Endothelial cell of umbilical vein (primary cell): Measurements from ENCODE around the gene ABCA1. TPM values are rescaled to one million over a fixed set of nuclear protein-coding genes. Genes with fewer than 3 reads are reported as not detected.

Source experiments
- BruUV-seq: library from RNA; stranded (reverse); fragments of 400-500 nt; replicated peaks from 2 replicates; lab custom pipeline; 2021; lab: Mats Ljungman, UMichigan
- CTCF ChIA-PET: fragments of 300-600, 350-600 bp; sonication (Branson Sonifier 250); formaldehyde crosslinking; loops from one replicate; lab custom pipeline; 2021; ENCODE audit warnings: antibody characterized with exemption, inconsistent platforms; lab: Charles Lee
- POLR2A ChIA-PET: fragments of 300-600, 350-600 bp; sonication (Branson Sonifier 250); formaldehyde crosslinking; loops from one replicate; lab custom pipeline; 2021; ENCODE audit warnings: antibody characterized with exemption, inconsistent platforms; lab: Charles Lee
- DNase-seq: peaks from one replicate; pipeline ENCODE4 v3.0.0-alpha.2; 2011; ENCODE audit warnings: low read depth, low spot score
- FAIRE-seq: peaks from 2 replicates; lab custom pipeline; 2011; peaks lifted over from hg19 to GRCh38; lab: Jason Lieb, UNC
- H2AFZ ChIP-seq: 2 replicates; pipeline ENCODE4 v1.6.0; 2012; ENCODE audit warnings: low read depth, low read length, control low read depth, inconsistent platforms
- H3K27ac ChIP-seq: 2 replicates; pipeline ENCODE4 v1.5.1; 2011; ENCODE audit warnings: low read depth, mild to moderate bottlenecking, control low read depth, low read length, moderate library complexity; ENCODE audit not compliant: insufficient read depth
- H3K27me3 ChIP-seq, 2 experiments: 2 replicates each; pipeline versions ENCODE4 v1.6.0 to v1.6.1; 2011; ENCODE audit warnings: low read length in 2 of 2, mixed read lengths in 1 of 2; ENCODE audit not compliant: control insufficient read depth in 2 of 2, insufficient read depth in 2 of 2
- H3K36me3 ChIP-seq, 2 experiments: 2 replicates in 1 of 2; 3 replicates in 1 of 2; pipeline ENCODE4 v1.5.1; 2011; ENCODE audit warnings: low read length in 2 of 2, mild to moderate bottlenecking in 1 of 2, moderate library complexity in 1 of 2; ENCODE audit not compliant: control insufficient read depth in 2 of 2, insufficient read depth in 2 of 2; ENCODE audit errors: extremely low read depth in 1 of 2
- H3K4me1 ChIP-seq: 3 replicates; pipeline ENCODE4 v1.5.1; 2011; ENCODE audit warnings: mild to moderate bottlenecking, low read length; ENCODE audit not compliant: control insufficient read depth, insufficient read depth; ENCODE audit errors: extremely low read depth
- H3K4me2 ChIP-seq: 2 replicates; pipeline ENCODE4 v1.6.1; 2011; ENCODE audit warnings: low read length, control low read depth, mixed read lengths; ENCODE audit not compliant: insufficient read depth
- H3K4me3 ChIP-seq, 3 experiments: fragments of 200-600 bp in 1 of 3; sonication (generic), shearing (Covaris generic) in 1 of 3; replicated peaks in 1 of 3; 2 replicates each; pipeline ENCODE4 v1.5.1; 2011 to 2016; ENCODE audit warnings: control low read depth in 3 of 3, low read length in 3 of 3, mild to moderate bottlenecking in 2 of 3, inconsistent platforms in 1 of 3, low read depth in 1 of 3, moderate library complexity in 1 of 3; ENCODE audit not compliant: insufficient read depth in 1 of 3
- H3K79me2 ChIP-seq: 2 replicates; pipeline ENCODE4 v1.6.0; 2012; ENCODE audit warnings: low read length, inconsistent platforms; ENCODE audit not compliant: control insufficient read depth, insufficient read depth
- H3K9ac ChIP-seq: replicated peaks from 2 replicates; pipeline ENCODE3; 2011; ENCODE audit warnings: low read length, control low read depth; ENCODE audit not compliant: insufficient read depth; ENCODE audit errors: extremely low read depth
- H3K9me1 ChIP-seq: replicated peaks from 3 replicates; pipeline ENCODE4 v1.6.0; 2011; ENCODE audit warnings: mild to moderate bottlenecking, low read length; ENCODE audit not compliant: control insufficient read depth, insufficient read depth; ENCODE audit errors: extremely low read depth
- H3K9me3 ChIP-seq: replicated peaks from 2 replicates; pipeline ENCODE4 v1.5.1; 2012; ENCODE audit warnings: low read length, inconsistent platforms; ENCODE audit not compliant: control insufficient read depth, insufficient read depth
- H4K20me1 ChIP-seq: replicated peaks from 2 replicates; pipeline ENCODE3; 2011; ENCODE audit warnings: mild to moderate bottlenecking, low read length; ENCODE audit not compliant: control insufficient read depth, insufficient read depth; ENCODE audit errors: extremely low read depth
- EZH2 ChIP-seq: IDR thresholded peaks from 2 replicates; pipeline ENCODE4 v1.6.1; 2012; ENCODE audit warnings: borderline replicate concordance, low read depth, mild to moderate bottlenecking, moderate library complexity, low read length, inconsistent platforms; ENCODE audit not compliant: severe bottlenecking
- FOS ChIP-seq: IDR thresholded peaks from 2 replicates; pipeline ENCODE4 v1.6.1; 2011; ENCODE audit warnings: mild to moderate bottlenecking, low read length, moderate library complexity, borderline replicate concordance; ENCODE audit not compliant: insufficient read depth
- GATA2 ChIP-seq: IDR thresholded peaks from 2 replicates; pipeline ENCODE4 v1.7.0; 2011; ENCODE audit warnings: low read depth, mild to moderate bottlenecking, moderate library complexity, mixed read lengths, low read length; ENCODE audit not compliant: insufficient read length, insufficient read depth
- JUN ChIP-seq: IDR thresholded peaks from 2 replicates; pipeline ENCODE4 v1.6.1; 2011; ENCODE audit warnings: borderline replicate concordance, low read depth; ENCODE audit not compliant: insufficient read length, insufficient read depth
- MAX ChIP-seq: IDR thresholded peaks from 2 replicates; pipeline ENCODE4 v1.6.1; 2011; ENCODE audit not compliant: insufficient read depth, insufficient read length
- MYC ChIP-seq: IDR thresholded peaks from one replicate; pipeline ENCODE4 v1.6.1; 2011; ENCODE audit warnings: mild to moderate bottlenecking, low read depth, low read length
- POLR2A ChIP-seq: IDR thresholded peaks from 2 replicates; pipeline ENCODE4 v1.6.1; 2012; ENCODE audit warnings: low read depth, mild to moderate bottlenecking, control low read depth, low read length
- POLR2AphosphoS5 ChIP-seq: IDR thresholded peaks from 2 replicates; pipeline ENCODE4 v1.6.1; 2012; ENCODE audit warnings: low read depth, mild to moderate bottlenecking, control low read depth, low read length, moderate library complexity; ENCODE audit not compliant: insufficient read depth
- dilution Hi-C: fragments of 300-500 bp; cut with MboI; formaldehyde crosslinking; loops from one replicate; pipeline ENCODE4 v1.15.0; 2019; ENCODE audit warnings: low sequenced_read_pairs; ENCODE audit not compliant: extremely low pct_ligation_motif_present
- intact Hi-C: fragments of 100-400 bp; cut with micrococcal nuclease; formaldehyde crosslinking; loops from one replicate; pipeline ENCODE4 v1.10.0; 2022
- polyA plus RNA-seq, 4 experiments: library from polyadenylated mRNA; depleted of rRNA in 3 of 4; stranded (reverse) in 3 of 4; unstranded in 1 of 4; fragments of >200 nt; gene quantifications; 2 replicates each; pipeline versions ENCODE4 v1.2.1 to v1.2.3, GENCODE V29; 2011 to 2012; ENCODE audit warnings: missing spikeins in 1 of 4
- total RNA-seq: library from RNA; stranded (reverse); gene quantifications from 2 replicates; pipeline ENCODE4 v1.2.3, GENCODE V29; 2021
- TF ChIP-seq, protein P1 (sequence below), 2 donors: IDR thresholded peaks; 1 replicate in 1 of 2; 2 replicates in 1 of 2; pipeline ENCODE4 v1.5.1; 2011; ENCODE audit warnings: low read length in 2 of 2, mild to moderate bottlenecking in 2 of 2, moderate library complexity in 2 of 2, control low read depth in 1 of 2, inconsistent platforms in 1 of 2, low read depth in 1 of 2; ENCODE audit not compliant: insufficient read depth in 1 of 2; ENCODE audit errors: extremely low read depth in 1 of 2

Gene ABCA1
- total and polyA plus RNA-seq, 2 donors (not counting 3 experiments of a cell fraction or from before 2014, with no cell fraction given): 2.4 to 9.8 TPM

DNA sequence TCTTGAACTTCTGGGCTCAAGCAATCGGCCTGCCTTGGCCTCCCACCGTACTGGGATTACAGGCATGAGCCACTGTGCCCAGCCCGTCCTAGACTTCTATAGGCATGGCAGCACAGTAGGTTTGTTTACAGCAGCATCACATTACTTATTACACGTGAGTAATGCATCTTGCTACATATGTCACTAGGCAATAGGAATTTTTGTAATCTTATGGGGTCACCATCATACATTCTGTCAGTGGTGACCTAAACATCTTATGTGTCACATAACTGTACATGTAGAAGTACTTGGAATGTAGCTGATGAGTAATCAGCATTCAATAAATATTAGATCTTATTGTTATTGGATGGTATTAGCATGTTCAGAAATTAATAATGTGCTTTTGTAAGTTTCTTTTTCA is 22.9 kb upstream of the ABCA1 start:
- Histone ChIP-seq H3K79me2 (no peaks in the 10 kb centered on the region), H3K9me3 (no peaks in the 10 kb centered on the region), H3K4me1 (no peaks in the 10 kb centered on the region), H3K36me3 (no peaks in the 10 kb centered on the region), H3K4me3 (no peak overlapping the region), H3K27ac (no peak overlapping the region), H2AFZ (no peak overlapping the region), H3K9me1 (no peaks in the 10 kb centered on the region), H3K4me2 (no peak overlapping the region), H4K20me1 (no peaks in the 10 kb centered on the region), H3K9ac (no peak overlapping the region), H3K27me3 (no peaks in the 10 kb centered on the region)
- CTCF ChIA-PET: interaction anchor here (1.3 kb wide), 1 partner anchor 88 kb away, joined by 5 read pairs; no protein-coding TSS in a partner anchor
- dilution Hi-C loops (no loop called here), intact Hi-C loops (no loop called here)
- no TSS peak for BruUV-seq
- FAIRE-seq (no peak), DNase-seq (no peak)
- TF ChIP-seq, protein P1, sequence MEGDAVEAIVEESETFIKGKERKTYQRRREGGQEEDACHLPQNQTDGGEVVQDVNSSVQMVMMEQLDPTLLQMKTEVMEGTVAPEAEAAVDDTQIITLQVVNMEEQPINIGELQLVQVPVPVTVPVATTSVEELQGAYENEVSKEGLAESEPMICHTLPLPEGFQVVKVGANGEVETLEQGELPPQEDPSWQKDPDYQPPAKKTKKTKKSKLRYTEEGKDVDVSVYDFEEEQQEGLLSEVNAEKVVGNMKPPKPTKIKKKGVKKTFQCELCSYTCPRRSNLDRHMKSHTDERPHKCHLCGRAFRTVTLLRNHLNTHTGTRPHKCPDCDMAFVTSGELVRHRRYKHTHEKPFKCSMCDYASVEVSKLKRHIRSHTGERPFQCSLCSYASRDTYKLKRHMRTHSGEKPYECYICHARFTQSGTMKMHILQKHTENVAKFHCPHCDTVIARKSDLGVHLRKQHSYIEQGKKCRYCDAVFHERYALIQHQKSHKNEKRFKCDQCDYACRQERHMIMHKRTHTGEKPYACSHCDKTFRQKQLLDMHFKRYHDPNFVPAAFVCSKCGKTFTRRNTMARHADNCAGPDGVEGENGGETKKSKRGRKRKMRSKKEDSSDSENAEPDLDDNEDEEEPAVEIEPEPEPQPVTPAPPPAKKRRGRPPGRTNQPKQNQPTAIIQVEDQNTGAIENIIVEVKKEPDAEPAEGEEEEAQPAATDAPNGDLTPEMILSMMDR (IDR thresholded peaks at IDR 0.05; ENCODE audit: extremely low read depth in 1 of 2, insufficient read depth in 1 of 2, low read depth in 1 of 2, low read length in 2 of 2): no peak
- TF ChIP-seq POLR2A: no peak
- no peak for TF ChIP-seq POLR2AphosphoS5
- TF ChIP-seq FOS: no peak
- TF ChIP-seq GATA2: no peak
- TF ChIP-seq EZH2: no peak
- no peak for TF ChIP-seq MAX
- TF ChIP-seq JUN: no peak
- TF ChIP-seq MYC: no peak
- POLR2A ChIA-PET: no interaction called here
